IMR-90 (cell line): ENCODE results near the gene MYO1D.

Experiments used
- CTCF ChIP-seq: conservative IDR thresholded peaks from 2 replicates; pipeline ENCODE4 v1.5.1; 2012; ENCODE audit warnings: mild to moderate bottlenecking, low read depth, low read length, improper control_type of control experiment
- POLR2A ChIP-seq: IDR thresholded peaks from 2 replicates; pipeline ENCODE4 v1.6.1; 2012; ENCODE audit warnings: mild to moderate bottlenecking, low read depth, low read length
- SMC3 ChIP-seq: fragments of 150-350 bp; IDR thresholded peaks from 2 replicates; pipeline ENCODE4 v1.6.1; 2016; ENCODE audit warnings: low read depth, mild to moderate bottlenecking, antibody characterized with exemption, low read length, moderate library complexity

GRCh38 chr17:32533296-32533695 lies 343.6 kb downstream of the MYO1D start:
- TF ChIP-seq SMC3 (no peak), CTCF (no peak), POLR2A (no peak)
